PC-9 (cell line): ENCODE results near the gene VILL. TPM values are rescaled to one million over a fixed set of nuclear protein-coding genes. Genes with fewer than 3 reads are reported as not detected.

Source experiments
- BruUV-seq: library from RNA; stranded (reverse); fragments of 400-500 nt; replicated peaks from 2 replicates; lab custom pipeline; 2021; lab: Mats Ljungman, UMichigan
- CTCF ChIA-PET: fragments of 300-600 bp; sonication (Branson Sonifier 250); formaldehyde crosslinking; loops from one replicate; lab custom pipeline; 2022; ENCODE audit warnings: antibody characterized with exemption; lab: Charles Lee
- POLR2A ChIA-PET: fragments of 300-600 bp; sonication (Branson Sonifier 250); formaldehyde crosslinking; loops from one replicate; lab custom pipeline; 2022; ENCODE audit warnings: antibody characterized with exemption; ENCODE audit not compliant: unreplicated experiment; lab: Charles Lee
- DNase-seq, 2 experiments: peaks; one replicate each; pipeline versions ENCODE4 v3.0.0 to v3.0.0-alpha.2; 2015 to 2022; ENCODE audit warnings: mixed read lengths in 1 of 2
- H2AFZ ChIP-seq: fragments of 200-600 bp; sonication (generic); 2 replicates; pipeline ENCODE4 v1.8.1; 2017; ENCODE audit warnings: antibody characterized with exemption
- H3F3A ChIP-seq: fragments of 200-600 bp; sonication (generic); 2 replicates; pipeline ENCODE4 v1.8.1; 2017; ENCODE audit warnings: antibody characterized with exemption, mild to moderate bottlenecking, low read depth; ENCODE audit not compliant: insufficient read depth
- H3K27ac ChIP-seq: fragments of 200-600 bp; sonication (generic); 2 replicates; pipeline ENCODE4 v1.6.1; 2016; ENCODE audit warnings: mixed run types
- H3K27me3 ChIP-seq: fragments of 200-600 bp; sonication (generic); 2 replicates; pipeline ENCODE4 v1.6.1; 2016; ENCODE audit warnings: low read depth, mixed run types; ENCODE audit not compliant: insufficient read depth
- H3K36me3 ChIP-seq: fragments of 200-600 bp; sonication (generic); 2 replicates; pipeline ENCODE4 v1.6.1; 2016; ENCODE audit warnings: low read depth, mixed run types
- H3K4me1 ChIP-seq: fragments of 200-600 bp; sonication (generic); replicated peaks from 2 replicates; pipeline ENCODE4 v1.6.1; 2016; ENCODE audit warnings: mixed run types; ENCODE audit not compliant: insufficient read depth
- H3K4me2 ChIP-seq: fragments of 200-600 bp; sonication (generic); 2 replicates; pipeline ENCODE4 v1.6.1; 2017; ENCODE audit warnings: mixed run types
- H3K4me3 ChIP-seq: fragments of 200-600 bp; sonication (generic); 2 replicates; pipeline ENCODE4 v1.6.1; 2016; ENCODE audit warnings: mixed run types
- H3K79me2 ChIP-seq: fragments of 200-600 bp; sonication (generic); 2 replicates; pipeline ENCODE4 v1.6.1; 2017; ENCODE audit warnings: low read depth, mixed run types
- H3K9me2 ChIP-seq: fragments of 200-600 bp; sonication (generic); 2 replicates; pipeline ENCODE4 v1.8.1; 2017; ENCODE audit warnings: mild to moderate bottlenecking; ENCODE audit not compliant: insufficient read depth
- H3K9me3 ChIP-seq: fragments of 200-600 bp; sonication (generic); 2 replicates; pipeline ENCODE4 v1.8.1; 2016; ENCODE audit warnings: low read depth; ENCODE audit not compliant: insufficient read depth
- H4K20me1 ChIP-seq: fragments of 200-600 bp; sonication (generic); 2 replicates; pipeline ENCODE4 v1.8.1; 2017; ENCODE audit not compliant: insufficient read depth
- CTCF ChIP-seq: fragments of 200-600 bp; sonication (generic); conservative IDR thresholded peaks from 2 replicates; pipeline ENCODE4 v1.6.1; 2017; ENCODE audit warnings: mixed run types, antibody characterized with exemption, mild to moderate bottlenecking, moderate library complexity
- EZH2 ChIP-seq: fragments of 200-600 bp; sonication (generic); IDR thresholded peaks from 2 replicates; pipeline ENCODE4 v1.8.0; 2017; ENCODE audit warnings: antibody characterized with exemption, low read depth
- intact Hi-C: fragments of 100-400 bp; cut with micrococcal nuclease; formaldehyde crosslinking; loops from one replicate; pipeline ENCODE4 v1.10.0; 2022; ENCODE audit not compliant: unreplicated experiment
- total RNA-seq: library from RNA; stranded (reverse); gene quantifications from 2 replicates; pipeline ENCODE4 v1.2.3, GENCODE V29; 2021

VILL gene
- total RNA-seq, 1 experiment from 2014 or later, result 14.7 TPM

- no peaks in the 10 kb centered on the region for H3K27me3 ChIP-seq
- CTCF ChIA-PET, result interaction anchor here (0.7 kb wide), 1 partner anchor 30 kb away, joined by 4 read pairs; no protein-coding TSS in a partner anchor
- H3F3A ChIP-seq, result no peaks in the 10 kb centered on the region; the same call in 1 of the 2 replicates
- no peaks in the 10 kb centered on the region for H3K4me1 ChIP-seq
- no peaks in the 10 kb centered on the region for H4K20me1 ChIP-seq
- no TSS peak for BruUV-seq
- no peaks in the 10 kb centered on the region for H3K79me2 ChIP-seq
- no peaks in the 10 kb centered on the region for H3K9me3 ChIP-seq
- intact Hi-C loops, result loop anchor here (1.0 to 10.0 kb wide), 6 partner anchors 36 to 653 kb away; partner anchors contain the start of genes ACAA1, MYD88 and XYLB
- TF ChIP-seq CTCF (peak; percentile 75), EZH2 (no peak)
- H3K9me2 ChIP-seq, result no peaks in the 10 kb centered on the region
- H3K4me2 ChIP-seq, result no peak overlapping the region
- H2AFZ ChIP-seq, result no peak overlapping the region
- POLR2A ChIA-PET, result no interaction called here
- no peak overlapping the region for H3K27ac ChIP-seq
- H3K36me3 ChIP-seq, result no peaks in the 10 kb centered on the region
- peak; percentile 68 to 70 for DNase-seq
- no peak overlapping the region for H3K4me3 ChIP-seq
These were observed 14.0 kb downstream of the VILL start for GRCh38 chr3:38004415-38005075.

- ChIA-PET POLR2A (interaction anchor here (0.6 kb wide), 1 partner anchor 152 kb away, joined by 4 read pairs; no protein-coding TSS in a partner anchor), CTCF (no interaction called here)
- H3K9me2 ChIP-seq, result no peaks in the 10 kb centered on the region
- TF ChIP-seq EZH2 (no peak), CTCF (no peak)
- intact Hi-C loops, result loop anchor here (2.0 to 10.0 kb wide), 3 partner anchors 111 to 473 kb away; partner anchors contain the start of gene XYLB
- no peaks in the 10 kb centered on the region for H4K20me1 ChIP-seq
- no peaks in the 10 kb centered on the region for H3K4me1 ChIP-seq
- no peak overlapping the region for H3K4me2 ChIP-seq
- no peak overlapping the region for H3K27ac ChIP-seq
- H3K36me3 ChIP-seq, result no peaks in the 10 kb centered on the region
- no peaks in the 10 kb centered on the region for H3K9me3 ChIP-seq
- H3K79me2 ChIP-seq, result no peaks in the 10 kb centered on the region
- no peak overlapping the region for H3K4me3 ChIP-seq
- H3K27me3 ChIP-seq, result no peaks in the 10 kb centered on the region
- H2AFZ ChIP-seq, result no peak overlapping the region
- H3F3A ChIP-seq, result no peaks in the 10 kb centered on the region; the same call in 1 of the 2 replicates
- no TSS peak for BruUV-seq
- DNase-seq, result no peak
These were observed 14.8 kb downstream of the VILL start for GRCh38 chr3:38005076-38006020.

GRCh38 chr3:38006031-38006430, 15.4 kb downstream of the VILL start:
- Histone ChIP-seq H3K27me3 (no peaks in the 10 kb centered on the region), H3K4me2 (no peak overlapping the region), H2AFZ (no peak overlapping the region), H3F3A (no peaks in the 10 kb centered on the region; the same call in 1 of the 2 replicates), H3K36me3 (no peaks in the 10 kb centered on the region), H3K9me2 (no peaks in the 10 kb centered on the region), H3K79me2 (no peaks in the 10 kb centered on the region), H4K20me1 (no peaks in the 10 kb centered on the region), H3K4me3 (no peak overlapping the region), H3K4me1 (no peaks in the 10 kb centered on the region), H3K9me3 (no peaks in the 10 kb centered on the region), H3K27ac (no peak overlapping the region)
- no peak for TF ChIP-seq CTCF
- no peak for TF ChIP-seq EZH2
- intact Hi-C loops, result loop anchor here (10.0 kb wide), 1 partner anchor 339 kb away; the partner anchor contains the start of gene XYLB
- no TSS peak for BruUV-seq
- CTCF ChIA-PET, result interaction anchor here (0.6 kb wide), 1 partner anchor 208 kb away, joined by 16 read pairs; no protein-coding TSS in a partner anchor
- POLR2A ChIA-PET, result no interaction called here
- no peak for DNase-seq
